ENCODE measurements around the gene MED22.

The MED22 gene

GRCh38 chr9:133355881-133356357 is 8.0 kb upstream of the MED22 start:
- DNase-seq (ENCODE audit: low read depth), result no peak

- DNase-seq (ENCODE audit: low read depth), result no peak
These were observed 6.8 kb upstream of the MED22 start for GRCh38 chr9:133354766-133355165.

GRCh38 chr9:133353548-133353947 is 5.6 kb upstream of the MED22 start:
- no peak for DNase-seq (ENCODE audit: low read depth)

- no peak for DNase-seq (ENCODE audit: low read depth)
These were observed 4.9 kb upstream of the MED22 start for GRCh38 chr9:133352635-133353340.

- DNase-seq (ENCODE audit: low read depth), result no peak
These were observed 4.1 kb upstream of the MED22 start for GRCh38 chr9:133351908-133352634.

- DNase-seq (ENCODE audit: low read depth), result no peak
These were observed 3.6 kb upstream of the MED22 start for GRCh38 chr9:133351526-133351907.

- no peak for DNase-seq (ENCODE audit: low read depth)
These were observed 2.2 kb upstream of the MED22 start for GRCh38 chr9:133349965-133350616.

GRCh38 chr9:133348718-133349573 is 1.0 kb upstream of the MED22 start:
- no peak for DNase-seq (ENCODE audit: low read depth)

GRCh38 chr9:133347515-133347984 is 381 bp downstream of the MED22 start:
- no peak for DNase-seq (ENCODE audit: low read depth)

GRCh38 chr9:133346021-133346785 is 1.7 kb downstream of the MED22 start:
- no peak for DNase-seq (ENCODE audit: low read depth)

- DNase-seq (ENCODE audit: low read depth), result no peak
These were observed 2.3 kb downstream of the MED22 start for GRCh38 chr9:133345596-133345995.

GRCh38 chr9:133344979-133345378 is 3.0 kb downstream of the MED22 start:
- DNase-seq (ENCODE audit: low read depth), result no peak

- no peak for DNase-seq (ENCODE audit: low read depth)
These were observed 3.9 kb downstream of the MED22 start for GRCh38 chr9:133344071-133344470.

GRCh38 chr9:133342570-133342969 is 5.4 kb downstream of the MED22 start:
- DNase-seq (ENCODE audit: low read depth), result no peak

- DNase-seq (ENCODE audit: low read depth), result no peak
These were observed 5.9 kb downstream of the MED22 start for GRCh38 chr9:133342069-133342406.

- no peak for DNase-seq (ENCODE audit: low read depth)
These were observed 6.4 kb downstream of the MED22 start for GRCh38 chr9:133341369-133342068.

- DNase-seq (ENCODE audit: low read depth), result no peak
These were observed 7.0 kb downstream of the MED22 start for GRCh38 chr9:133340916-133341315.

- no peak for DNase-seq (ENCODE audit: low read depth)
These were observed 7.7 kb downstream of the MED22 start for GRCh38 chr9:133340256-133340655.

- DNase-seq (ENCODE audit: low read depth), result no peak
These were observed 8.3 kb downstream of the MED22 start for GRCh38 chr9:133339641-133340040.

- DNase-seq (ENCODE audit: low read depth), result peak; percentile 46
These were observed 11.8 kb downstream of the MED22 start, which contains the start of gene SURF6 for GRCh38 chr9:133335924-133336811. TSS of gene SURF6 (minus strand) at chr9:133336188. CDS start at chr9:133336132, 56 bp downstream.
